GM21423 (cell line): ENCODE measurements around the gene CSNK2A2.
A peak's percentile ranks its signal among the peaks of the same experiment; 100 is the strongest.

Experiments
- ATAC-seq: cut with Tn5 transposase; IDR thresholded peaks from one replicate; pipeline ENCODE4 v1.9.1; 2021; ENCODE audit warnings: mild to moderate bottlenecking, moderate library complexity; ENCODE audit not compliant: unreplicated experiment

CSNK2A2 gene

DNA sequence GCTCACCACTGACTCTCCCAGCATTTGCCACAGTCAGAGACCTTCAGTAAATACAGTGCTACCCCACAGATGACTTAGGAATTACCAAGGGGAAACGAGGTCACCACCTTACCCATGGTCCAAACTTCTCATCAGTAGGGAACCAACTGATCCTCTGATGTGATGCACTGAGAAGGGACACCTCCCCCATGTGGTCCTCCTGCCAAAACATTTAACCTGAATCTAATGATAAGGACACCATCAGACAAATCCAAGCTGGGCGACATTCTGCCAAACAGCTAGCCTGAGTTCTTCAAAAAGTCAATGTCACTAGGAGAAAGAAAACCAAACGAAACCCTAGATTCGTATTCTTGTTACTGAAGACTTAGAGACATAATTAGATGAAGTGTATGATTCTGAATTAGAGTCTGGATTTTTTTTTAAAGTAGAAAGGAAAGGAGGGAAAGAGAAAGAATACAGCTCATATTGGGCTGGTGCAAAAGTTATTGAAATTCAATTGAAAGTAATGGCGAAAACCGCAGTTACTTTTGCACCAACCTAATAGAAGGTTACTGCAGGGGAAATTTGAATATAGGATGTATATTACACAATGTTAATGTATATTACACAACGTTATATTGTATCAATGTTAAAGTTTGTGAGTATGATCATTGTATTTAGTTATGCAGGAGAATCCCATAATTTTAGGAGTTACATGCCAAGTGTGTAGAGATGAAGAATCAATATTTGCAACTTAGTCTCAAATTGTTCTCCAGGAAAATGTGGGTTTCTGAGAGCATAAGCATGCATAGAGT, 2.3 kb upstream of the CSNK2A2 start:
- ATAC-seq: no peak

- ATAC-seq: no peak
Observed at GRCh38 chr16:58198803-58199411, 1.0 kb upstream of the CSNK2A2 start.

DNA sequence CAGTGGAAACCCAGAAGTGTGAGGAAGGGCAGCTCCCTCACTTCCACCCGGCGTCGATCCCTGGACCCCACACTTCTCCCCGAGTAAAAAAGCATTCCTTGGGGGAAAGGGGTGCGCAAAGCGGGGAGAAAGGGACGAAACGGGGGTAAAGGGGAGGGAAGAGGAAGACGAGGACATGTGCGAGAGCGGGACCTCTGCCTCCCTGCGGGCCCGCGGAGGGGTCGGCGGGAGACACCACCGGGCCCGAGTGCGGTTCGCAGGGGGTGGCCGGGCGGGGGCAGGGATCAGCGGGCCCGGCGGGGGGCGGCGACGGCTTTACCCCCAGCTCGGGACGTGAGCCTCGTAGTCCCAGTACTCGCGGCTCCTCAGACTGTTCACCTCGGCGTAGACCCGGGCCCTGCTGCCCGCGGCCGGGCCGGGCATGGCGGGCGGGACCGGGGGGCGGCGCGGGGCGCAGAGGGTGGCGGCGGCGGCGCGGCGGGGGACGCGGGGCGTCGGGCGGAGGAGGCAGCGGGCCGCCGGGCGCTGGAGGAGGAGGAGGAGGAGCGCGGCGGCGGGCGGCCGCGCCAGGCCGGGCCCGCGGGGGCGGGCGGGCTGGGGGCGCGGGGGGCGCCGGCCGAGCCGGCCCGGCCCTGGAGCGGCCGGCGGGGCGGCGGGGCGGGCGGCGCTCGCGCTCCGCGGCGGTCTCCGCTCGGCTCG, 443 bp downstream of the CSNK2A2 start:
- ATAC-seq: peak; percentile 15

DNA sequence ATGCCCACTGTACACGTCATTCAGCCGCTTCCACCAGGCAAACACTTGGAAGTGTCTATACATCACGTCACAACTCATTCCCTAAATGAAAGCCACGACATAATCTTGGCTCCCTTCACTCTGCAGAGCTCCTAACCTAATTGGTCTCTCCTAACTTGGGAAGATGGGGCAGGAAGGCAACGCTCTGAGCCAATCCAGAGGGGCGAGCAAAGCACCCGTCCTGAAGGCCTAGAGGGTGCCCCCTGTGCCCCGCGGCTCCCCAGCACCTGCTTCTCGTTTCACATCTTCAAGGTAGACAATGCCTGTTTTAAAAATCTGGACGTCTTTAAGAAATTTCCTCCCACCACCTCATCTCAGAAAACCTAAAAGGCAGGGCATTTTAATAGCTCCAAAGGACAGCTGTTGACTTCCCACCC, 1.0 kb downstream of the CSNK2A2 start:
- ATAC-seq: no peak

- ATAC-seq: no peak
Observed at GRCh38 chr16:58195771-58196170, 2.1 kb downstream of the CSNK2A2 start.

DNA sequence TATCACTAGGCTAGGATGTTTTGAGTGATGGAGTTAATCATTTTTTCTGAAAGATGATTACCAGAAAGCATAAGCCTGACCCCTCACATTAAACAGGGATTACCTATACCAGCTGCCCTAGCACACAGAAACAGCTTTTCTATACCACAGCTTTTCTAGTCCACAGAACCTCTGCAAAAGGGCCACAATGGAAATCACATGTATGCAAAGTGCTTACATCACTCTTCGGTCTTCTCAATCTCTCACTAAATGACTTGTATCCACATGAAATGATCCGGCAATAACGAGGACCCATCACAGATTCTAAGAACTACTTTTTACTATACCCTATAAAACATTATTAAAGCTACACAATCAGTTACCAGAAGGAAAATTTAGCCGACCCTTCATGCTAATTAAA, 2.6 kb downstream of the CSNK2A2 start:
- ATAC-seq: no peak

- ATAC-seq: no peak
Observed at GRCh38 chr16:58194790-58195189, 3.1 kb downstream of the CSNK2A2 start.

- no peak for ATAC-seq
Observed at GRCh38 chr16:58187665-58188421, 10.1 kb downstream of the CSNK2A2 start.

DNA sequence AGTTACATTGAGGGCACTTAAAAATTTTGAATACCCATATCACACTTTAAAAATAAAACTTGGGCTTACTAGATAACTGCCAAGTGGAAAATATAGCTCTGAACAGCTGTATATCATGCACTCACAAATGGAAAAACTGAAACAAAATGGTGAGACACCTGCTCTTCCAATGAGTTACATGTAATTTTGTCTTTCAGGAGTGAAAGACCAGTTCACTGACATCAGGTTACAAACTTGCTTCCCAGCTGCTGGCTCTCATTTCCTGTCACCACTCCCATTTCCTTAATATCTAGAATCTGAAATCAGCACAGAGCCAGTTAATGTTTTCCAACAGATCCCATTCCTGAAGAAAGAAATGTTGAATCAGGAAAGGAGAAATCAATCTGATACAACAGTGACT, 10.8 kb downstream of the CSNK2A2 start:
- ATAC-seq: no peak

DNA sequence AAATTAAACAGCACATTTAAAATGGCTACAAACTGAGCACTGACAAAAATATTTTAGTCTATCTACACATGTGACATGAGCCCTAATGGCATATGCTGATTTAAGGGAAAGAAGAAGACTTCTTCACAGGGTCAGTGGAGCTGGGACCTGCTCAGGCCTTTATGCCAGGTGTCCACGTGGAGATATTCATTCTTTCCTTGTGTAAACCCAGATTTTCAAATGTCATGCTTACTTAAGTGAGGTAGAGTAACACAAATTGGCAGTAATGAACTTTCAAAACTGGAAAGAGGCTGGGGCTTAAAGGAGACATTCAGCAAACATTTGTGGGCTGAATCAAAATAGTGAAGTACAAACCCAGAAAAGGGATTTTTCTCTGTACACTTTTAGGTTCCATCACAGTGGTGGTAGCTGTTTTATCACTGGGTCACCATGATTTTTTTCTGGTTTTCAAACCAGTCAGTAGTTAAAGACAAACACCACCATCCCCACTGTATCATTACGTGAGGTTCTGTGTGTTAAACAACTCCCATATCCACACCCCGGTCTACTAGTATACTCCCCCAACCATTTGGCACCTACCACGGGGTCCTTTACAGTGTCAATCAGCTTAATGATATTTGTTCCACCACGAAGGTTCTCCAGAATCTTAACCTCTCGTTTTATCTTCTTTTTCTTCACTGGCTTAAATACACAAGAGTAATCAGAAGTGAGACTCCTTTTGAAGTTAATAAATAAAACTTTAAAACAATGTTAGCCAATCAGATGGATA, 11.5 kb downstream of the CSNK2A2 start:
- ATAC-seq: no peak

- ATAC-seq: no peak
Observed at GRCh38 chr16:58177353-58177710, 20.6 kb downstream of the CSNK2A2 start.

DNA sequence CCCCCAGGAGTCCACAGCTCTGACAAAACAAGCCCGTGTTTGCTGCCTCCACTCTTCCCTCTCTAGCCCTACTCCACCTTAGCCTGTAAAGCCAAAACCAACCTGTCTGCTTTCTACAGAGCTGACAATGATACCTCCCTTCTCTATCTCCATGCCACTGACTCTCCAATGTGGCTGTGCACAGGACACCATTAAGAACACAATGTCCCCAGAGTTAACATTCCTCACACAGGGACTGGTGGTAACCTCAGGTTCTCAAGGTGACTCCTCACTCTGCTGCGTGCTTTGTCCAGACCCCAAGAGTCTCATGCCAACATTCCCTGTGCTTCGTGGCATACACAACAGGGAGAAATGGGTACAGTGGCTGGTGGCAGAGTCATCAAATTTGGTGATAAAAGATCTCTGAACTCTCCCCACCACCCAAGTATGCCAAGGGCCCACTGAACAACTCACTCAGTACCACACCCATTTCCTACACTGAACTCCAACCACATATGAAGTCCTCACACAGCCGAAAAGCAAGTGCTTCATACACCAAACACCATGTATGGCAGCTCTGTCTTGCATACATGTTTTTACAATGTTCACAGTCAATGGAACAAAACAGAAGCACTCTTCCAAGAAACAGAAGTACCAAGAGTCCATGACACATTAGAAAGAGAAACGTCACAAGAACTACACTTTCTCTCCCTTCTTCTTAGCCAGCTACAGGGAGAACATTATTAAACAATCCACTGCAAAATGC, 21.1 kb downstream of the CSNK2A2 start:
- ATAC-seq: no peak

DNA sequence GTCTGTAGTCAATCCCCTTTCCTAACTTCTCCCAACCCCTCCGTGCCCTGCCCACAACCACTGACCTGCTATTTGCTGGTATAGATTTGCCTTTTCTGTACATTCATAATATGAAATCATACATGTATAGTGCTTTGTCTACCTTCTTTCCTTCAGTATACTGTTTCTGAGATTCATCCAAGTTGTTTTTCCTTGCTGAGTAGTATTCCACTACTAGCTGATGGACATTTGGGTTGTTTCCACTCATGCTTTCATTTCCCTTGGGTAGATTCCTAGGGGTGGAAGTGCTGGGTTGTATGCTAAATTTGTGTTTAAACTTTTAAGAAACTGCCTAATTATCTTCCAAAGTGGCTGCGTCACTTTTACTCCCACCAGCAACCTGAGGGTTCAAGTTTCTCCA, 27.7 kb downstream of the CSNK2A2 start:
- ATAC-seq: no peak

GRCh38 chr16:58160855-58161254, 37.1 kb downstream of the CSNK2A2 start:
- ATAC-seq: no peak

- ATAC-seq: no peak
Observed at GRCh38 chr16:58158725-58159124, 39.2 kb downstream of the CSNK2A2 start.

GRCh38 chr16:58157951-58158540, 39.9 kb downstream of the CSNK2A2 start:
- no peak for ATAC-seq

DNA sequence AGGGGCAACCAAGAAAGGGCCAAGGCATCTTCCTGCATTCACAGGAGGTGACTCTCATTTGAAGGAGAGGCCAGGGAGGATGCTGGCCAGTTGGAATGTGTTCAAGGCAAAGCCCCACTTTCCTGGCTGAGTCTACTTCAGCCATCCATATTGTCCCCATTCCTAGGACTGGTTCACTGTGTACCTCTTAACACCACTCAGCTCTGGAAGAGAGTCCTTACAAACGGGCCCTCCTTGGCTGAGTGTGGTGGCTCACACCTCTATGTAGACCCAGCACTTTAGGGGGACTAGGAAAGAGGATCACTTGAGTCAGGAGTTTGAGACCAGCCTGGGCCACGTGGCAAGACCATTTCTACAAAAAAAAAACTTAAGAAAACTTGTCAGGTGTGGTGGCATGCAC, 40.7 kb downstream of the CSNK2A2 start:
- ATAC-seq: no peak

GRCh38 chr16:58155839-58156238, 42.1 kb downstream of the CSNK2A2 start:
- ATAC-seq: no peak

GRCh38 chr16:58154345-58154744, 43.6 kb downstream of the CSNK2A2 start:
- ATAC-seq: no peak
